ENCODE measurements around the gene PTGES2.

Gene PTGES2

GRCh38 chr9:128080206-128080605 lies 47.3 kb downstream of the PTGES2 start:
- DNase-seq (ENCODE audit: extremely low spot score) = no peak
- ChIA-PET POLR2A (interaction anchor here (1.9 kb wide), 1 partner anchor 13 kb away, joined by 5 read pairs; no protein-coding TSS in a partner anchor), CTCF (interaction anchor here (0.6 kb wide), 2 partner anchors 21 to 110 kb away, joined by 3 to 5 read pairs; no protein-coding TSS in a partner anchor)
- TF ChIP-seq FOXK2 (IDR thresholded peaks at IDR 0.05) = no peak
- no peak for TF ChIP-seq L3MBTL2 (conservative IDR thresholded peaks at IDR 0.05)
- TF ChIP-seq ELF4 (IDR thresholded peaks at IDR 0.05) = no peak
- TF ChIP-seq CTBP1 (IDR thresholded peaks at IDR 0.05; ENCODE audit: borderline replicate concordance) = no peak
- TF ChIP-seq LEF1 (IDR thresholded peaks at IDR 0.05; ENCODE audit: borderline replicate concordance) = no peak
- TF ChIP-seq NFRKB (IDR thresholded peaks at IDR 0.05) = no peak
- TF ChIP-seq BHLHE40 (IDR thresholded peaks at IDR 0.05; ENCODE audit: borderline replicate concordance) = no peak
- no peak for TF ChIP-seq TARDBP (IDR thresholded peaks at IDR 0.05)
- TF ChIP-seq HDGF (IDR thresholded peaks at IDR 0.05; ENCODE audit: borderline replicate concordance) = no peak
- TF ChIP-seq ZNF384 (IDR thresholded peaks at IDR 0.05) = no peak

DNA sequence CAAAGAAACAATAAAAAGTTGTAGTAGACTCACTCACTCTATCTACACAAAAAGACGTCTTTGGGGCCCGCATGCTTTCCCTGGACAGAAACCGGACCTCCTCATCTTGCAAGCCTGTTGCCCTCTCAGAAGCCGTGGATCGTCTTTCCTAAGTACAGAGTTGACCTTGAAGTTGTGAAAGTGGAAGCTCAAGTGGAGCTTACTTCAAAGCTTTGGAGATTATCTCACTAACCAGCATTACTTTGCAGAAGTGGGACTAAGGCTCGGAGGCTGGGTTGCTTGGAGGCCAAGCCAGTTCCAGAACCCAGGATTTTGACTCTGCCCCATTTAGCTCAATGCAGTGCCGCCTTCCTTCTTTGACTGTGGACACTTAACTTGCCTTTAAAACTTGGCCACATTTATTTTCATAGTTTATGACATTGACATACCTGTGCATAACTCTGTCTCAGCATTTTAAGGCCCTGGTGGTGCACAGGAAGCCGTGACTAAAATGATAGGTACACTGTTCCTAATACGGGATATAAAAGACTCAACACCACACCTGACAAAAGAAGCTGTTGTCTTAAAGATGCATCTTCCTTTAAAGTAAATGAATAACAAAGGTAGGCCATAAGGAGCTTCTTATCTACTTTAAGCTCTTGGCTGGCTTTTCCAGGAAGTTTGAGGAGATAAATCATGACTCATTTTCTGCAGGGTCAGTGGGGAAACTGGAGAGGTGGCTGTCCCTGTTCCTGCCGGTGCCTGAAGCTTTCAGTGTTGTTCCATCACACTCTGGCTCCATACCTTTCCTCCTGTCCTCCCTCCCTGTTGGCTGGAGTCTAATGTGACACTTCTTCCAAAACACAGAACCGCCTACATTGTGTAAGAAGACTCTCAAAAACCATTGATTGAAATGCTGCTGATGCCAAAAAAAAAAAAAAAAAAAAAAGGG lies 48.8 kb downstream of the PTGES2 start:
- ChIA-PET CTCF (interaction anchor here (0.9 to 1.5 kb wide), 4 partner anchors 39 to 136 kb away, joined by 3 to 5 read pairs (median 4); no protein-coding TSS in a partner anchor), POLR2A (interaction anchor here (1.0 to 1.9 kb wide), 3 partner anchors 11 to 19 kb away, joined by 3 to 5 read pairs (median 4); partner anchors contain the start of gene NAIF1)
- TF ChIP-seq HDGF (IDR thresholded peaks at IDR 0.05; ENCODE audit: borderline replicate concordance) (no peak), TARDBP (IDR thresholded peaks at IDR 0.05) (no peak), LEF1 (IDR thresholded peaks at IDR 0.05; ENCODE audit: borderline replicate concordance) (no peak), ZNF384 (IDR thresholded peaks at IDR 0.05) (no peak), ARNT (IDR thresholded peaks at IDR 0.05) (no peak), NFRKB (IDR thresholded peaks at IDR 0.05) (no peak), FOXA1 (IDR thresholded peaks at IDR 0.05) (no peak), FOXK2 (IDR thresholded peaks at IDR 0.05) (no peak), ELF4 (IDR thresholded peaks at IDR 0.05) (no peak), SP1 (IDR thresholded peaks at IDR 0.05) (no peak), BHLHE40 (IDR thresholded peaks at IDR 0.05; ENCODE audit: borderline replicate concordance) (no peak), SUZ12 (IDR thresholded peaks at IDR 0.05) (no peak), L3MBTL2 (conservative IDR thresholded peaks at IDR 0.05) (no peak), FOXM1 (IDR thresholded peaks at IDR 0.05; ENCODE audit: borderline replicate concordance) (no peak)
- TF ChIP-seq, protein P1, sequence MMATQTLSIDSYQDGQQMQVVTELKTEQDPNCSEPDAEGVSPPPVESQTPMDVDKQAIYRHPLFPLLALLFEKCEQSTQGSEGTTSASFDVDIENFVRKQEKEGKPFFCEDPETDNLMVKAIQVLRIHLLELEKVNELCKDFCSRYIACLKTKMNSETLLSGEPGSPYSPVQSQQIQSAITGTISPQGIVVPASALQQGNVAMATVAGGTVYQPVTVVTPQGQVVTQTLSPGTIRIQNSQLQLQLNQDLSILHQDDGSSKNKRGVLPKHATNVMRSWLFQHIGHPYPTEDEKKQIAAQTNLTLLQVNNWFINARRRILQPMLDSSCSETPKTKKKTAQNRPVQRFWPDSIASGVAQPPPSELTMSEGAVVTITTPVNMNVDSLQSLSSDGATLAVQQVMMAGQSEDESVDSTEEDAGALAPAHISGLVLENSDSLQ (IDR thresholded peaks at IDR 0.05) = no peak
- no peak for DNase-seq (ENCODE audit: extremely low spot score)

- POLR2A ChIA-PET = interaction anchor here (1.6 to 1.9 kb wide), 2 partner anchors 15 to 20 kb away, joined by 4 to 5 read pairs; no protein-coding TSS in a partner anchor
- CTCF ChIA-PET = interaction anchor here (0.9 to 1.5 kb wide), 3 partner anchors 39 to 134 kb away, joined by 3 to 5 read pairs (median 3); no protein-coding TSS in a partner anchor
- TF ChIP-seq, protein P1 (IDR thresholded peaks at IDR 0.05) = no peak
- TF ChIP-seq FOXA1 (IDR thresholded peaks at IDR 0.05) (no peak), NFRKB (IDR thresholded peaks at IDR 0.05) (no peak), BHLHE40 (IDR thresholded peaks at IDR 0.05; ENCODE audit: borderline replicate concordance) (no peak), ELF4 (IDR thresholded peaks at IDR 0.05) (no peak), FOXM1 (IDR thresholded peaks at IDR 0.05; ENCODE audit: borderline replicate concordance) (no peak), ZNF384 (IDR thresholded peaks at IDR 0.05) (no peak), SP1 (IDR thresholded peaks at IDR 0.05) (no peak), SUZ12 (IDR thresholded peaks at IDR 0.05) (no peak), TARDBP (IDR thresholded peaks at IDR 0.05) (no peak), CTBP1 (IDR thresholded peaks at IDR 0.05; ENCODE audit: borderline replicate concordance) (no peak), L3MBTL2 (conservative IDR thresholded peaks at IDR 0.05) (no peak), ARNT (IDR thresholded peaks at IDR 0.05) (no peak)
- DNase-seq (ENCODE audit: extremely low spot score) = no peak
These were observed 49.6 kb downstream of the PTGES2 start for GRCh38 chr9:128077847-128078503.

GRCh38 chr9:128073253-128073886 lies 54.2 kb downstream of the PTGES2 start:
- TF ChIP-seq CTBP1 (IDR thresholded peaks at IDR 0.05; ENCODE audit: borderline replicate concordance) (no peak), LEF1 (IDR thresholded peaks at IDR 0.05; ENCODE audit: borderline replicate concordance) (no peak), ARNT (IDR thresholded peaks at IDR 0.05) (no peak), FOXA1 (IDR thresholded peaks at IDR 0.05) (no peak), SUZ12 (IDR thresholded peaks at IDR 0.05) (no peak), ZNF384 (IDR thresholded peaks at IDR 0.05) (no peak), NFRKB (IDR thresholded peaks at IDR 0.05) (no peak), ELF4 (IDR thresholded peaks at IDR 0.05) (no peak), TARDBP (IDR thresholded peaks at IDR 0.05) (no peak)
- TF ChIP-seq, protein P1 (IDR thresholded peaks at IDR 0.05) = no peak
- ChIA-PET CTCF (interaction anchor here (1.1 kb wide), 1 partner anchor 45 kb away, joined by 3 read pairs; no protein-coding TSS in a partner anchor), POLR2A (interaction anchor here (0.7 kb wide), 1 partner anchor 9 kb away, joined by 3 read pairs; no protein-coding TSS in a partner anchor)
- DNase-seq (ENCODE audit: extremely low spot score) = no peak

Data from HEK293T (cell line).